Endometrial microvascular endothelial cells (primary cell): ENCODE data around the gene SUN2. TPM values are rescaled to one million over a fixed set of nuclear protein-coding genes. Genes with fewer than 3 reads are reported as not detected.

Source experiments
- in situ Hi-C: cut with HindIII; loops from 2 replicates; pipeline ENCODE4 v1.10.0; 2017; ENCODE audit warnings: low sequenced_read_pairs, low pct_unique_long_range_greater_than_20kb; ENCODE audit errors: inconsistent ontology term
- total RNA-seq: library from RNA; depleted of rRNA; stranded (reverse); fragments of >200 nt; gene quantifications from one replicate; pipeline ENCODE4 v1.2.3, GENCODE V29; 2015; ENCODE audit errors: inconsistent ontology term

SUN2 gene
- total RNA-seq, 1 donor from 2014 or later: 114 TPM

GRCh38 chr22:38782402-38783094, 26.8 kb upstream of the SUN2 start:
- in situ Hi-C loops: no loop called here

- in situ Hi-C loops: no loop called here
These were observed 25.2 kb upstream of the SUN2 start for GRCh38 chr22:38781033-38781432.

GRCh38 chr22:38777087-38777671, 21.4 kb upstream of the SUN2 start:
- in situ Hi-C loops: no loop called here

GRCh38 chr22:38776086-38776485, 20.3 kb upstream of the SUN2 start:
- in situ Hi-C loops: no loop called here

GRCh38 chr22:38775656-38776055, 19.9 kb upstream of the SUN2 start:
- in situ Hi-C loops: no loop called here

- in situ Hi-C loops: no loop called here
These were observed 18.8 kb upstream of the SUN2 start for GRCh38 chr22:38774496-38775166.

GRCh38 chr22:38773363-38773946, 17.7 kb upstream of the SUN2 start:
- in situ Hi-C loops: no loop called here

GRCh38 chr22:38772623-38772873, 16.8 kb upstream of the SUN2 start:
- in situ Hi-C loops: no loop called here

GRCh38 chr22:38770257-38770949, 14.6 kb upstream of the SUN2 start:
- in situ Hi-C loops: no loop called here

GRCh38 chr22:38768036-38768435, 12.2 kb upstream of the SUN2 start:
- in situ Hi-C loops: no loop called here

- in situ Hi-C loops: no loop called here
These were observed 11.5 kb upstream of the SUN2 start for GRCh38 chr22:38767313-38767712.

- in situ Hi-C loops: no loop called here
These were observed 10.4 kb upstream of the SUN2 start for GRCh38 chr22:38766076-38766777.

- in situ Hi-C loops: no loop called here
These were observed 6.8 kb upstream of the SUN2 start for GRCh38 chr22:38762551-38762983.

- in situ Hi-C loops: no loop called here
These were observed 5.7 kb upstream of the SUN2 start for GRCh38 chr22:38761202-38762162.

- in situ Hi-C loops: no loop called here
These were observed 4.8 kb upstream of the SUN2 start for GRCh38 chr22:38760477-38761201.

GRCh38 chr22:38759005-38759404, 3.2 kb upstream of the SUN2 start:
- in situ Hi-C loops: no loop called here

- in situ Hi-C loops: no loop called here
These were observed 2.6 kb upstream of the SUN2 start for GRCh38 chr22:38758276-38758945.
